Prostate gland (tissue), 2 donors: Measurements from ENCODE around the gene ABHD2. TPM values are rescaled to one million over a fixed set of nuclear protein-coding genes. Genes with fewer than 3 reads are reported as not detected.

Source experiments
- DNase-seq: peaks from one replicate; pipeline ENCODE4 v3.0.0-alpha.2; 2019; ENCODE audit warnings: low spot score
- H3K27ac ChIP-seq, 2 donors: fragments of 200-600 bp; sonication (generic); 2 replicates each; pipeline ENCODE4 v1.5.1; 2017 to 2019
- H3K27me3 ChIP-seq: fragments of 200-600 bp; sonication (generic); replicated peaks from 2 replicates; pipeline ENCODE4 v1.5.1; 2019; ENCODE audit not compliant: insufficient read depth
- H3K36me3 ChIP-seq, 2 donors: fragments of 200-600 bp; sonication (generic); 1 replicate in 1 of 2; 2 replicates in 1 of 2; pipeline versions ENCODE4 v1.5.1 to v1.8.1; 2017 to 2019
- H3K4me1 ChIP-seq: fragments of 200-600 bp; sonication (generic); replicated peaks from 2 replicates; pipeline ENCODE4 v1.5.1; 2019
- H3K4me3 ChIP-seq, 2 donors: fragments of 200-600 bp; sonication (generic); 2 replicates each; pipeline ENCODE4 v1.5.1; 2017 to 2019
- H3K9me3 ChIP-seq: fragments of 200-600 bp; sonication (generic); 2 replicates; pipeline ENCODE4 v1.5.1; 2017
- POLR2A ChIP-seq: fragments of 450-650 bp; IDR thresholded peaks from one replicate; pipeline ENCODE4 v1.6.1; 2016; ENCODE audit warnings: antibody characterized with exemption, mild to moderate bottlenecking
- POLR2AphosphoS5 ChIP-seq: sonication (generic); formaldehyde crosslinking; IDR thresholded peaks from one replicate; pipeline ENCODE4 v1.6.1; 2017; ENCODE audit warnings: antibody characterized with exemption
- WGBS: methylation state at CpG from one replicate; pipeline ENCODE4 v1.1.5; 2018; 5-methylcytosine and 5-hydroxymethylcytosine counted together
- intact Hi-C: fragments of 100-400 bp; cut with DNase I; formaldehyde crosslinking; loops from one replicate; pipeline ENCODE4 v1.14.2; 2022
- total RNA-seq, 2 donors: library from RNA; depleted of rRNA; stranded (reverse); fragments of >200 nt; gene quantifications; one replicate each; pipeline ENCODE4 v1.1.0, GENCODE V29; 2016
- TF ChIP-seq, protein P1 (sequence below), 4 experiments: fragments of 200-600 bp in 2 of 4; fragments of 450-650 bp in 2 of 4; sonication (generic) in 2 of 4; IDR thresholded peaks; 1 replicate in 3 of 4; 2 replicates in 1 of 4; pipeline ENCODE4 v1.5.1; 2016 to 2019; ENCODE audit warnings: antibody characterized with exemption in 4 of 4, mild to moderate bottlenecking in 2 of 4, moderate library complexity in 2 of 4

The ABHD2 gene
- total RNA-seq, 2 donors from 2014 or later: 111 to 253 TPM

DNA sequence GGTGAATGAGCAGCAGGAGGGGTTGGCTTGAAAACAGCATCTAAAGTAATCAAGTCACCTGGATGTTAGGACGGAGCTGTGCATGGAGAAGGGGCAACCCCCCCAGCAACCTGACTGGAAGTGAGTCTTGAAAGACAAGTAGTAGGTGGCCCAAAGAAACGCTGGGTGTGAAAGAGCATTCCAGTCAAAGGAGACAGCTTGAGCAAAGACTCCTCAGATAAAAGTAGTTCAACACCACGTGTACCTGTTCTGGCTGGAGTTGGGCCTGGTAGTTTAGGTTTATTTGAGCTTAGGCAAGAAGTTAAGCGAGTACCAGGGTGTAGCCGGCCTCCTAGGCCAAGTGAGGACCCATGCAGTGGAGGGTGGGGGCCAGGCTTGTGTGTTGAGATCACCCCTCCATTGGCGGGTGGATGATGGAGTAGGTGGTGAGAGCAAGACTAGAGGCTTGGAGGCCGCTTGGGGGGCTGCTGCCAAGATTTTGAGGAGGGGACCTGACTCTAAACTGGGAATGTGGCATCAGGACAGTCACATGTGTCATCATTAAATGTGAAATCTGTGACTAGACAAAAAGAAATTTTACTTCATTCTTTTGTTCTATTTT lies 61.3 kb downstream of the ABHD2 start:
- H3K4me3 ChIP-seq: no peak overlapping the region
- 64% methylated on average over 7 of the region's 7 CpGs for whole genome bisulfite sequencing
- H3K9me3 ChIP-seq: no peaks in the 10 kb centered on the region
- peaks cover 0 to 5% of the 10 kb centered on the region in 2 donors for H3K36me3 ChIP-seq
- TF ChIP-seq, protein P1, sequence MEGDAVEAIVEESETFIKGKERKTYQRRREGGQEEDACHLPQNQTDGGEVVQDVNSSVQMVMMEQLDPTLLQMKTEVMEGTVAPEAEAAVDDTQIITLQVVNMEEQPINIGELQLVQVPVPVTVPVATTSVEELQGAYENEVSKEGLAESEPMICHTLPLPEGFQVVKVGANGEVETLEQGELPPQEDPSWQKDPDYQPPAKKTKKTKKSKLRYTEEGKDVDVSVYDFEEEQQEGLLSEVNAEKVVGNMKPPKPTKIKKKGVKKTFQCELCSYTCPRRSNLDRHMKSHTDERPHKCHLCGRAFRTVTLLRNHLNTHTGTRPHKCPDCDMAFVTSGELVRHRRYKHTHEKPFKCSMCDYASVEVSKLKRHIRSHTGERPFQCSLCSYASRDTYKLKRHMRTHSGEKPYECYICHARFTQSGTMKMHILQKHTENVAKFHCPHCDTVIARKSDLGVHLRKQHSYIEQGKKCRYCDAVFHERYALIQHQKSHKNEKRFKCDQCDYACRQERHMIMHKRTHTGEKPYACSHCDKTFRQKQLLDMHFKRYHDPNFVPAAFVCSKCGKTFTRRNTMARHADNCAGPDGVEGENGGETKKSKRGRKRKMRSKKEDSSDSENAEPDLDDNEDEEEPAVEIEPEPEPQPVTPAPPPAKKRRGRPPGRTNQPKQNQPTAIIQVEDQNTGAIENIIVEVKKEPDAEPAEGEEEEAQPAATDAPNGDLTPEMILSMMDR (IDR thresholded peaks at IDR 0.05): no peak
- TF ChIP-seq POLR2A: no peak
- TF ChIP-seq POLR2AphosphoS5: peak; percentile 12
- no peaks in the 10 kb centered on the region for H3K4me1 ChIP-seq
- DNase-seq: peak; percentile 45
- intact Hi-C loops: no loop called here
- no peaks in the 10 kb centered on the region for H3K27me3 ChIP-seq
- H3K27ac ChIP-seq: peak overlapping the region in 1 of 2 donors; percentile 58

DNA sequence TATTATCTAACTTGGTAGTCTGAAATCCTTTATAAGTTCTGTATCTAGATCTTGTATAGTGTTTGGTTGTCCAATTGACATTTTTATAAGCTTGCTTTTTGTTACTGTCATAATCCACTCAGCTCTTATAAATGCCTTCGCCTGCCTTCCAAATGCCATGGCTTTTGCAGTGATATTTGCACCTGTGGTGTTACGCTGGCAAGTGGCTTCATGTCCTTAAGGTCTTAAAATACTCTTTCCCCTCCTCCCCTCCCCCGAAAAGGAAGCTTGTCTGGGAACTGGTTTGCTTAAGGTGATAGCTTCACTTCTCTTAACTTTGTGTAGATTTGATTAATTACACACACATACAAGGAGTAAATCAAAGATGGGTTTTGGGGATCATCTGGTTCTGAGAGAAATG lies 62.0 kb downstream of the ABHD2 start:
- H3K9me3 ChIP-seq: no peaks in the 10 kb centered on the region
- H3K27me3 ChIP-seq: no peaks in the 10 kb centered on the region
- intact Hi-C loops: no loop called here
- H3K36me3 ChIP-seq: peaks cover 0 to 5% of the 10 kb centered on the region in 2 donors
- H3K4me3 ChIP-seq: no peak overlapping the region
- TF ChIP-seq, protein P1 (IDR thresholded peaks at IDR 0.05): no peak
- 39% methylated on average over 3 of the region's 3 CpGs for WGBS
- no peaks in the 10 kb centered on the region for H3K4me1 ChIP-seq
- peak overlapping the region; percentile 58 to 62 for H3K27ac ChIP-seq
- no peak for DNase-seq

DNA sequence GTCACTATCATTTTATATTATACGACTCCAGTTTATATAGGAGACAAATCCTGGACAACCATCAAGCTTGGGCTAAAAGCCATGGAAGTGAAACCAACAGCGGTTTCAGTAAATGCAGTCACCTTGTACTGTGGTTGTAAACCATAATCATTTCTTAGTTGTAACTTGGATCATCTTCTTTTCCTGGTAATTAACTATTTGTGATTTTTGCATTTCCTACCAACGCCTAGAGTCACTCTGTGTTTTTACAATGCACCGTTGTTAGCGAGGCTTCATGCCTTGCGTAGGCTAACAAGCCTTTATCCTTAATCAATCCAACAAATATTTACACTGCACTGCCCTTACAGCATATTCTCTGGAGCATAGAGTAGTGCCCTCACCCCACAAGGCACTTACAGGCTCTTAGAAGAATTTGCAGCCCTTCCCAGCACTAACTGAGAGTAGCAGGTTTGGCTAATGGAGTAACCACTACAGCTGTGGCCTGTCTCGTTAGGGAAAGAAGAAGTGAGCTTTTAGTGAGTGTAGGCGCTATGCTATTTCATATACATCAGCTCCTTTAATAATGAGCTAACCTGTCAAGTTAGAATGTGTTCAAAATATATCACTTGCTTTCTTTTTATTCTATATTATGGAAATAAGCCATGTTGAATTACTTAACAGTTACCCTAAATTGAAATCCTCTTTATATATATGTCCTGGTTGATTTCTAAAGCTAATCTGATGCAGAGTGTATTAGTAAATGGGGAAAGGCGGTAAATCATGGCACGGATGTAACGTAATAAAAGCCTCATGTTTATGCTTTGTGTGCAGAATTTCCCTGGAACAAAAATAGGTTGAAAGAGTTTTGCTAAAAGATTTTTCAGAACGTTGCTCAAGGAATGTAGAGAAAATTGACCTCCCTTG lies 62.8 kb downstream of the ABHD2 start:
- H3K4me1 ChIP-seq: no peaks in the 10 kb centered on the region
- H3K27ac ChIP-seq: peak overlapping the region; percentile 58 to 62
- DNase-seq: no peak
- no peaks in the 10 kb centered on the region for H3K9me3 ChIP-seq
- TF ChIP-seq POLR2A: no peak
- TF ChIP-seq POLR2AphosphoS5: no peak
- TF ChIP-seq, protein P1 (IDR thresholded peaks at IDR 0.05): no peak
- no peak overlapping the region for H3K4me3 ChIP-seq
- no peaks in the 10 kb centered on the region for H3K27me3 ChIP-seq
- intact Hi-C loops: no loop called here
- WGBS: 48% methylated on average over 12 of the region's 12 CpGs
- H3K36me3 ChIP-seq: peaks cover 0 to 5% of the 10 kb centered on the region in 2 donors

DNA sequence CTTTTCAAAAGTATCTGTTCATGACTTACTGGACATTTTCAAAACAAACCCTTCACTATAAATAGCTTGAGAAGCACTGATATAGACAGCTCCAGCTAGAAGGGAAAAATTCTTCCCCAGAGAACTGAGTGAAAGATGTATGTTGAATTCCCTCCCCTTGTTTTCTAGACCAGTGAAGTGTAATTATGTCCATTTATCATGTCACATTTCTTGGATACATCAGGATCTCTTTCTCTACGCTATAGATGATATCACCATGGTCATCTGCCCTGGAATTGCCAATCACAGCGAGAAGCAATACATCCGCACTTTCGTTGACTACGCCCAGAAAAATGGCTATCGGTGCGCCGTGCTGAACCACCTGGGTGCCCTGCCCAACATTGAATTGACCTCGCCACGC lies 66.9 kb downstream of the ABHD2 start:
- H3K27me3 ChIP-seq: no peaks in the 10 kb centered on the region
- 96% methylated on average over 10 of the region's 10 CpGs for WGBS
- no peak overlapping the region for H3K27ac ChIP-seq
- no peak for DNase-seq
- no peak overlapping the region for H3K4me3 ChIP-seq
- H3K36me3 ChIP-seq: peaks cover 0 to 8% of the 10 kb centered on the region in 2 donors
- intact Hi-C loops: no loop called here
- TF ChIP-seq POLR2A (no peak), POLR2AphosphoS5 (no peak)
- TF ChIP-seq, protein P1 (IDR thresholded peaks at IDR 0.05): no peak
- H3K4me1 ChIP-seq: no peaks in the 10 kb centered on the region
- H3K9me3 ChIP-seq: no peaks in the 10 kb centered on the region
